Mammary epithelial cell (primary cell): ENCODE measurements around the gene ZSCAN5A.

ENCODE experiments used
- CTCF ChIP-seq, 2 donors: IDR thresholded peaks in 1 of 2; conservative IDR thresholded peaks in 1 of 2; 2 replicates each; pipeline ENCODE4 v1.5.1; 2011 to 2012; ENCODE audit warnings: inconsistent platforms in 2 of 2, low read length in 2 of 2, mild to moderate bottlenecking in 2 of 2, control low read depth in 1 of 2, low read depth in 1 of 2; ENCODE audit not compliant: insufficient read depth in 1 of 2; ENCODE audit errors: extremely low read depth in 1 of 2
- EZH2 ChIP-seq: IDR thresholded peaks from 2 replicates; pipeline ENCODE4 v1.6.1; 2012; ENCODE audit warnings: low read length, inconsistent platforms, borderline replicate concordance

GRCh38 chr19:56272161-56272798, 42.4 kb downstream of the ZSCAN5A start, which contains the start of gene EDDM13:
- TF ChIP-seq EZH2 (no peak), CTCF (conservative IDR thresholded peaks at IDR 0.05 in 1 of 2, IDR thresholded peaks at IDR 0.05 in 1 of 2; ENCODE audit: extremely low read depth in 1 of 2, insufficient read depth in 1 of 2, low read depth in 1 of 2, low read length in 2 of 2) (no peak)
